Frontal cortex (tissue), 4 donors: ENCODE results near the gene STARD13. TPM values are rescaled to one million over a fixed set of nuclear protein-coding genes. Genes with fewer than 3 reads are reported as not detected.
"Not testable (repeated sequence)": the region's sequence is repeated elsewhere in the genome, so short reads cannot be mapped to it uniquely, and the experiment has no call there.

Source experiments
- DNase-seq, 2 donors: peaks; one replicate each; pipeline ENCODE4 v3.0.0; 2012; ENCODE audit warnings: low spot score in 2 of 2
- FAIRE-seq: peaks from 2 replicates; lab custom pipeline; 2012; peaks lifted over from hg19 to GRCh38; lab: Jason Lieb, UNC
- total RNA-seq: library from RNA; depleted of rRNA; stranded (reverse); fragments of >200 nt; gene quantifications from one replicate; pipeline ENCODE4 v1.2.3, GENCODE V29; 2014
- donor health status: control.
- donor health status: control.
- donor health status: control.

Gene STARD13
- total RNA-seq, 1 donor from 2014 or later: 6.5 TPM

DNA sequence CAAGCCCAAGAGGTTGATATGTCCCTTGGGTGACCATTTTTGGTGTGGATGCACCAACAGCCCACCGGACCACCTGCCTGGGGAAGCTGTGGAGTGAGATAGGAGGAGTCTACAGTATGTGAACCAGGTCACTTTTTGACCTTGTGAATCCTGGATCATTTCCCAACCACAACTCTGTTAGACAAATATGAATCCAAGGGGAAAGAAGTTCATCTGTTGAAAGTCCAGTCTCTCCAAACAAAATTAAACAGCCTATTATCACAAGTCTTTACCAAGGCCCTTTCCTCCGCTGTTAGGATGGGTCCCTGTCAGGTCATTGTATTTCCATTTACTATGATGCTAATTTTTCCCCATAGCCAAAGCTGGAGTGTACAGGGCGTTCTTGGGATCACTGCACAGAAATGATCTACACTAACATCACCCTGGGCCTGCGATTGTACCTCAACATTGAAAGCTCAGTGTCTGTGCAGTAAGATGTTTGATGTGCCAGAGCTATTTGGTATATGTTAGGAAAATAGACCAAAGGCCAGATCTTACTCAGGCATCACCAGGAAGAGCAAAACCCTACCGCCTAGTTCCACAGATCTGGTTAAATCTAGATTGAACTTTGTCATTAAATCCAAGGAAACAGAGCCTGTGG lies 117.1 kb downstream of the STARD13 start:
- no peak for FAIRE-seq

DNA sequence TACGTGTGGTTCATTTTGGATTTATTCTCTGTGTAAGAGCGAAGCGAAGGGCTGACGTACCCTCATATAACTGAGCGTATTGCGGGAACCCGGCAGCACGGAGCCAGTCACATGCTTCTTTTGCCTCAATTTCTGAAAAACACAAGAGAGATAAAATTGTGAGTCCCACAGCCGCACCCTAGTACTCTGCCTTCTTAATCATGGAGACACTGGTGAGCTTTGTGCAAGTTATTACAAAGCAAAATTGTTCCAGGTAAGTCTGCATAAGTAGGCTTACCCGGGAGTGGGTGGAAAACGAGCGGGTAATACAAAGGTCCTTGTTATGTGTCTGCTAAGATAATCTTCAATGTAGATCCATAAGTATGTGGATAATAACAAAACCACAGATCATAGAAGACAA lies 118.1 kb downstream of the STARD13 start:
- DNase-seq: no peak
- FAIRE-seq: no peak

More for the DNA sequence above, 117.1 kb downstream of the STARD13 start:
- no peak for DNase-seq

DNA sequence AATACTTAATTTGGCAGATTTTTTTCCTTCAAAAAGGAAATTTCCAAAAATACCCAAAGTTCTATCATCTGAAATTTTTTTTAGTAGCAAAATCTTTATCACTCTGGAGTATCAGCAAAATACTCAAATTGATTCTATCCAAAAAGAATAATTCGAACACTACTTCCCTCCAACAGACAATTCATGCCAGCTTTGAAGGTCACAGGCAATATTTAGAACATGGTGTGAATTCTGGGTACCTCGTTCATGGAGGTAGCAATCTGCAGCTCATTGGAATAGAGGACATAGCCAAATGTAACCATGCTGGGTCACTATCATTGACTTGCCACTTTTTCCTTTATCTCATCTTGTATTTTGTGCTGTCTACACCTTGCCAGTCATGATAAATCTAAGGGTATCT lies 119.8 kb downstream of the STARD13 start:
- FAIRE-seq: no peak
- no peak for DNase-seq

DNA sequence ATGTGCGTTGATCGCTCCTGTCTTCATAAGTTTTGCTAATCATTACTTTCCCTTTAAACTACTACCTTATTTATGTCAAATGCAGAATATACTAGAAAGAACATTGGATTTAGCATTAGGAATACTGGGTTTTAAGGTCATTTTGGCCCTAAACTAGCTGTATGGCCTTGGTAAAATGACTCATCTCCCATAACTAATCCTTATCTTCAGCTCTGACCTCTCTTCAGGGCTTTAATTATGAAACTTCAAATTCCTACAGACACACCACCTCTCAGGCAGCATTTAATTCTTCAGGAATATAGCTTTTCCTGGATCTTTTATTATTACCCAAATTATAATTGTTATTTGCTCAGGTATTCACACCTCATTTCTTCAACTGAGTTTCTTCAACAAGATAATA lies 121.2 kb downstream of the STARD13 start:
- FAIRE-seq: no peak
- DNase-seq: no peak

DNA sequence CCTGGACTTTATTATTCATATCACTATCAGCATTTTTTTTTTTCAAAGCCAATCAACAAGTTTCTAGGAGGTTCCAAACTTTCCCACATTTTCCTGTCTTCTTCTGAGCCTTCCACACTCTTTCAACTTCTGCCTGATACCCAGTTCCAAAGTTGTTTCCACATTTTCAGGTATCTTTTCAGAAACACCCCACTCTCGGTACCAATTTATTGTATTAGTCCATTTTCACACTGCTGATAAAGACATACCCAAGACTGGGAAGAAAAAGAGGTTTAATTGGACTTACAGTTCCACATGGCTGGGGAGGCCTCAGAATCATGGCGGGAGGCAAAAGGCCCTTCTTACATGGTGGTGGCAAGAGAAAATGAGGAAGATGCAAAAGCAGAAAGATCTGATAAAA lies 122.8 kb downstream of the STARD13 start:
- not testable (repeated sequence) for FAIRE-seq, DNase-seq

DNA sequence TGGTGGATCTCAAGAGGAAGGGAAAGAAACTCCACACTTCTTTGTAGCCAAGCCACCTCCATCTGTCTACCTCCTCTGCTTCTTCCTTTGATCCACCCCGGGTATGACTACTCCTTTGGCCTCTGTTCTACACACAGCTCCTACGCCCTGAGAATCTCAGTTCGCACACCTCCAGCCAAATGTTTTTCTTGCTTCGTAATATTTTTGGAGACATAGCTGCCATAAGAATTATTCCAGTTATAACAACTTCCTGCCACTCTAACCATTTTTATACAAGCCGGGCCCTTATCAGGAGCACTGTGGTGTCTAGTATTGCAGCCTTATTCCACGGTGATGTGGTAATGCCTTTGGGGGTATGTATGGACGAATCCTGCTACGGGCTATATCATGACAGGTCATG lies 126.7 kb downstream of the STARD13 start:
- FAIRE-seq: no peak

DNA sequence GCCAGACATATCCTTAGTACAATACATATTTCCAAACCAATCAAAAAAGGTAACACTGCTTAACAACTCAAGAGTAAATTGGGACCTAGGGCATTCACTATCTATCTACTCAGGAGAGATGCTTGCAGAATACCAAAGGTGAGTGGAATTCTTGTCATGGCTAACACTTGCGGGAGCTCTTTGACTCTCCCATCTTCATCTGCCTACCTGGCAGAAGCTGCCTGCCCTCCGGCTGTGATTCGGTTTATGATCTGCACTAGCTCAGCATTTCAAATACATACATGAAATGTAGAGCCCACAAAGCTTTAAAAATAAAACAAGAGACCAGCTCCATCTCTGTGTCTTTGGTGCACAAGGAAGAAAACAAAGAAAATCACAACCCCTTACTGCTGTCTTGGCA lies 127.3 kb downstream of the STARD13 start:
- FAIRE-seq (no peak), DNase-seq (no peak)

More for the DNA sequence above, 126.7 kb downstream of the STARD13 start:
- no peak for DNase-seq

DNA sequence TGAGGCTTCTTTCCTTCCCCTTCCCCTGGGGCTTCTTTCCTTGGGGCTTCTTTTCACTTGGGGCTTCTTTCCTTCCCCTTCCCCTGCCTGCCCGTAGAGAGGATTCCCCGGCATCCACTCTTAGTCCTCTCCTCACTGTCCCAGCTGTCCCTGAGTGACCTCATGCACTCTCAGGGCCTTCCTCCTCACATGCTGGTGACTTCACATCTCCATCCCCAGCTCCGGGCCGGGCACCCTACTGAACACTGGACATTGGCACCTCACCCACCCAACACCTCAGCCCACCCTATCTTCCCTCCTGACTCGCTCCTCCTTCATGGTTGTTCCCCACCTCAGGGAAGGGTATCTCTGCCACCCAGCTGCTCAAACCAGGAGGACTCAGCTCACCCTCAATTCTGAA lies 130.6 kb downstream of the STARD13 start:
- FAIRE-seq: no peak
- no peak for DNase-seq

DNA sequence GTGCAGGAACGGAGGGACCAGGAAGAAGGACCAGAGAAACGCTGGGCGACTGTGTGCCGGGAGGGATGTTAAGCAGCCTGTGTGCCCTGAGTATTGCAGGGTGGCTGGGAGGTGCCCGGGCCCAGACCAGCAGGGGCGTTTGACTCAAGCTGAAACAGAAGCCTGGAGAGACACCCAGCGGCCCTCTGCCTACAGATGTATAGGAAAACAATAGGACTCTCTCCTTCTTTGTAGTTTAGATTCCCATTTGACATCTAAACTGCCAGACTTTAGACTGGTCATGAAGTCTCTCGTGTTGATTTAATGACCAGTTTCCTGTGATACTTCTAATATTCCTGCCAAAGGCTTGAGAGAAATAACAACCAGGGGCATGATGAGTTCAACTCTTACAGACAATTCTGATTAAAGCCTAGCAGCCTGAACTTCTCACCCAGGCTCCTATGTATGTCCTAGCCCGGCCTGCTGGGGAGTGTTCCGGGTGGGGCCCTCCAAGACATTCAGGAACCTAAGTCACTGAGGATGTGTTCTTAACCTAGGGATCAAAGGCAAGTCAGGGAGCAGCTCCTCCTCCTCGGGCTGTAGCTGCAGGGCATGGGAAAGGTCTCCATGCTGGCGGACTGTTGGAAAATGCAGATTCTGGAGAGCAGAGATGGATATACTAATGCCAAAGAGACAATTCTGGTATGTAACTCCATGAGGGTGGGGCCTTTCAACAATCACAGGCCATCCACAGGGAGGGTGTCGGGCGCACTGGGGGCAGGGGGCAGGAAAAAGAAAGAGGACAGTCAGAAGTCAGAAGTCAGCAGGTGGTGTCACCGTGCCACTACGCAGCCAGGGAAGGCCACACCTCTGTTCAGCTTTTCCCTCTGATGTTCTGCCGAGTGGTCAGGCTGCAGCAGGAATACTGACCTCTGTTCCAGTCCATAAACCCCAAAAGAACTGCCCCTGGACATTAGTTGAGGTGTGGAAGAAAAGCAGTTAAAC lies 131.8 kb downstream of the STARD13 start:
- FAIRE-seq (no peak), DNase-seq (no peak)

DNA sequence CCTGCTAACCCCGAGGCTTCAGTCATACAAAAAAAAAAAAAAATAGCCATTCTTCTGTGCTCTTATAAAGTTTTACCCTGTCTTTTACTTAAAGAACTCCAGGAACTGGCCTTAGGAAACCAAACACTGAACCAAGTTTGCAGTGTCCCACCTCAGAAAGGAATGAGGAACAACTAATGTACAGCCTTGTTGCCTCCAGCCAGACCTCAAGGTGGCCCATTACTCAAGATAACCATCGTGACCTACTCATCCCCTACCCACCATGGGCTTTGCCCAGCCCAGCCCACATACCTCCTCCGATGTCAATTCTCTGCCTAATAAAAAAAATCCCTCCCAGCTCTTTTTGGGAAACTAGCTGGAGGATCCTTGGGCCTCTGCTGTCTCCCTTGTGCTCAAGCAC lies 133.2 kb downstream of the STARD13 start:
- no peak for FAIRE-seq
- no peak for DNase-seq

DNA sequence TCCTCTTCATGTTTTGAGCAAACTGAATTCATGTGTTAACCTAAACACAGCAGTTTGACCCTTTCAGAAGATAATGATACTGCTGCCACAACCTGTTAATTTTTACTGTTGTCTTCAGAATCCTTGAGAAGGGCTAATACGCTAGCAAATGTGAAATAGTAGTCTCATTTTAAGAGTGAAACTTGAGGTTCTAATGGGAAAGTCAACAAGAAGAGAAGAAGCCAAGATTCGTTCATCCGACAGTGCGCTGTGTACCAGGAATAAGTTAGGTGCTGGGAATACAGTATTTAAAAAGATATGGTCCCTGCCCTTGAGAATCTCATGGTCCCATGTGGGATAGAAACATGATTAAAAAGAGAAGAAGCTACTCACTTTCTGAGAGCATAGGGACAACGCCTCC lies 134.9 kb downstream of the STARD13 start:
- no peak for FAIRE-seq
- no peak for DNase-seq

DNA sequence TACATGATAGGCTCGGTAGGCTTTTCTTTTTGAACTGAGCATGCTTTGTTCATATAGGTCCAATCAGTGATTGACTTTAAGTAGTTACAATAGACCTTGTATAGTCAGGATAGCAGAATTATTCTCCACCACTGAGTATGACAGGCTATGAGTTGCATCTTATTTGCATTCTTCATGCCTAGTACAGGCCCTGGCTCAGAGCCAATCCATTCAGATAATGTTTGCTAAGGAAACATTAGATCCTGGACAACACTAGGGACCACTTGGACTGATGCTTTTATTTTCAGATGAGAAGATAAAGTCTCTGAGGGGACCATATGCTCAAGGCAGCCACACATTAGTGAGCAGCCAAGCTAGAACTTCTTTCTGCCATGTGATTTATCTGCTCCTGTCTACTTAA lies 135.4 kb downstream of the STARD13 start:
- FAIRE-seq: no peak
- no peak for DNase-seq

DNA sequence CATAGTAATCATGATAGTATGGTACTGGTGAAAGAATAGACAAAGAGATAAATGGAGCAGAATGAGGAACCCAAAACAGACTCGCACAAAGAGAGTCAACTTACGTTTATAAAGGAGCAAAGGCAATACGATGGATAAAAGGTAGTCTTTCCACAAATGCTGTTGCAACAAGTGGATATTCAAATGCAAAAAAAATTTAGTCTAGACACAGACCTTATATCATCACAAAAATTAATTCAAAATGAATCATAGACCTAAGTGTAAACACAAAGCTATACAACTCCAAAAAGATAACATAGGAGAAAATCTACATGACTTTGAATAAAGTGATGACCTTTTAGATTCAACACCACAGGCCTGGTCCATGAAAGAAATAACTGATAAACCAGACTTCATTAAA lies 137.7 kb downstream of the STARD13 start:
- FAIRE-seq (no peak), DNase-seq (no peak)

DNA sequence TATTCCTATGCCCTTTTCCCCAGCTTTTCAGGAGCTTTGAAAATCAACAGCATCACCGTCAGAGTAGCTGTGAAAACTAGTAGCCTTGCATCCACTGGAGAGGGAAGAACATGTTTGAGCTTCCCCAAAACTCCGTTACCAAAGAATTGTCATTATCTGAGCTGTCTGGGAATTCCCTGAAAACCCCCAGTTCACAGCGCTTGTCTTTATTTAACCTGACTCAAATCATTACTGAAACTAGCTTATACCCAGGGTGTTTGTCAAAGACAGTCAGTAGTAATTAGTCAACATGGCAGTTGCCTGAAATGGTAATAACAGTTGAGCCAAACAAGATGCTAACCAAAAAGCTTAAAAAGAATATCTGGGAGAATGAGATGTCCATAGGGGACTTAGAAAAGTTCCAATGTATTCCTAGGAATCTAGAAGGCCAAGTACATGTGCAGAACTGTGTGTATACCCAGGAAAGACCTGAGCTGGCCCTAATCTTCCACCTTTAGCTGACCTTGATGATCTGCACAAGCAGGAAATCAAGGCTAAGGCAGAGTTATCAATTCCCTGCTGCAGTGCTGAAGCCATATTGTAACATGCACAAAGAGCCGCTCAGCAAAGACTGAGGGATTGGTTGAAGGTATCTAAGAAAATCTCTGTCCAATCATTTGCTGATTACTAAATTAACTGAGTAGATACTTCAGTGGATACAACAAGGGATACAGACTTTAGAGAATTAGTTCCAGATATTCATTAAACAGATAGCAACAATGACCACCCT lies 138.5 kb downstream of the STARD13 start:
- FAIRE-seq: no peak
- DNase-seq: no peak

DNA sequence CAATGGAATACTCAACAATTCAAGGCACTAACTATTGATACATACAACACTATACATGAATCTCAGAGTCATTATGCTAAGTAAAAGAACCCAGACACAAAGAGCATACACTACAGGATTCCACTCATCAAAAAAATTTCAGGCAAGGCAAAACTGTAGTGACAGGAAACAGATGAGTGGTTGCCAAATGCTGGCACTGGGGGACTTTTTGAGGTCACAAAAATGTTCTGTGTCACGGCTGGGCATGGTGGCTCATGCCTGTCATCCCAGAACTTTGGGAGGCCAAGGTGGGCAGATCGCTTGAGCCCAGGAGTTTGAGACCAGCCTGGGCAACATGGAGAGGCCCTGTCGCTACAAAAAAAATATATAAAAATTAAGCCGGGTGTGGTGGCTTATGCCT lies 139.9 kb downstream of the STARD13 start:
- DNase-seq (no peak), FAIRE-seq (no peak)

DNA sequence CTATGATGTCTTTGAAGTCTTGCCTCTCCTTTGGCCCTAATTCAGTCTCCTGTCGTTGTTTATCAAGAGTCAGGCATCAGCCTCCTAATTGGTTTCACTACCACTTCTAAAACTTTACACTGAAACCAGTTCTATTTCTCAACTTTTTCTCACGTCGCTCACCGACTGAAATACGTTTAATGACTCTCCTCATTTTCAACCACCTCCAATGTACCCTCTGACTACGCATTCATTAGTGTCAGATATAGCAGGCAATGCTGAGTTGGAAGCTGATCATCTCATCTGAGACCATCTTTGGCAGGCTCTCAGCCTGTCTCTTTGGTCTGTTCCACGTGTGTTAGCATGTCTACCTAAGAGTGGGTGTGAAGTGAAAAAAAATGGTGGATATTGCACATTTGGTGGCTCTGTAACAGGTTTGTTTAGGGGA lies 141.2 kb downstream of the STARD13 start:
- DNase-seq (no peak), FAIRE-seq (no peak)

DNA sequence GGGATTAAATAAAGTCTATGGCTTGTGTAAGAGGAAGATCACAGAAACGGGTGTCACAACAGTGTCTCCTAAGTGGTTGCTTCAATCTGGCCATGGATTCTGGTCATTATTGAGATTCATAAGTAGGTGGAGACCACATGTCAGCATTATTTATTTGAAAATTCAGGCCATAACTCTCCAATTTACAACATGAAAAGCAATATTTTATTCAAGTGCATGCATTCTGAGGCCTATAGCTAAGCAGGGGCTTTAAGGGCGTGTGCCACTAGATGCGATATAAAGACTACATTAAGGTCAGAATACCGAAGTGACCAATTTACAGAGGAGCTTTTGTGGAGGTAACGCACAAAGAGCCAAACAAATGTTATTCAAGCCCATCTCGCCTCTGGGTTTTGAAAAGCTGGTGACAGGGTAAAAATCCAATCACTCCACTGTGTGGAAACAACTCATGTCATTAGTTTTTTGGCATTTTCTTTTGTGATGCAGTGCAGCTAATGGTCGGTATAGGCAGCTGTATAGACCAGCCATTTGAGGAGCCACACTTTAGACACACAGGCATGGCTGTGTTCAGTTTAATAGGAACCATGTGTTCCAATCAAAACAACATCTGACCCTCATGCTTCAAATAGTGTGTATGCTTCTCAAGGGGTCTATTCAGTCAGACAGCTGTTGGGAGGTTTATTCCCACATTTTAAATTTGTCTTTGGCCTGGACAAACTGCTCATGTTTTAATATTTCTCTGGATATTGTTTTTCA lies 145.6 kb downstream of the STARD13 start:
- DNase-seq (no peak), FAIRE-seq (no peak)

DNA sequence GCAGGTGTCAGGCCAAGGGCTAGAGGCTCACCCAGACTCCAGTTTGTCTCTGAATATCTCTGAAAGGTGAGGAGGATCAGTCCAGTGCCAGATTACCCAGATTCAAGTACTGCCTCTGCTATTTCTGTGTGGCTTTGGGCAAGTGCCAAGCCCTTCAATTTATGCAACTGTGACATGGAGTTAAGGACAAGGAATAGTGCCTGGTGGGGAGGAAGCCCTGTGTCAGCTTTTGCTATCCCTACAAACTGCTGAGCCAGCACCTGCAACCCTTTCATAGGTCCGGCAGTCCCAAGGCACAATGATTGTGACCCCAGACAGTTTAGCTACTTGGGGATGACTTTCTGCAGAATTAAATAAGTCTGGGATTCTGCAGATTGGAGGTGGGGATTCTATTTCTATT lies 146.4 kb downstream of the STARD13 start:
- FAIRE-seq (no peak), DNase-seq (no peak)

DNA sequence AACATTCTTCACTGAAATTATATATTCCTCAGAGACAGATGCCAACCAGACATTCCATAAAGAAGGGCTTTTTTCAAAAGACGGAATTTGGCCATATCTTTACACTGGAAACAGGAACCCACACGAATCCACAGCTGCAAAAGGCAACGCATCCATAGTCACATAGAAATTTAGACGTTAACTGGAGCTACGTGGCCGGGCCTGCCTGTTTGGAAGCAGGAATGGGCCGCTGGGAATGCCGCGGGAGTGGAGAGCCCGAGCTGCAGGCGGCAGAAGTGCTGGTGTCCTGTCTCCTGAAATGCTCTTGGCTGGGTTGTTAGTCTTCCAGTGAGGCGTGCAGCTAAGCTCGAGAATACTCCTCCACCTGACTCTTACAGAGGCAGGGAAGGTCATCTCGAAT lies 147.1 kb downstream of the STARD13 start:
- DNase-seq: no peak
- no peak for FAIRE-seq

DNA sequence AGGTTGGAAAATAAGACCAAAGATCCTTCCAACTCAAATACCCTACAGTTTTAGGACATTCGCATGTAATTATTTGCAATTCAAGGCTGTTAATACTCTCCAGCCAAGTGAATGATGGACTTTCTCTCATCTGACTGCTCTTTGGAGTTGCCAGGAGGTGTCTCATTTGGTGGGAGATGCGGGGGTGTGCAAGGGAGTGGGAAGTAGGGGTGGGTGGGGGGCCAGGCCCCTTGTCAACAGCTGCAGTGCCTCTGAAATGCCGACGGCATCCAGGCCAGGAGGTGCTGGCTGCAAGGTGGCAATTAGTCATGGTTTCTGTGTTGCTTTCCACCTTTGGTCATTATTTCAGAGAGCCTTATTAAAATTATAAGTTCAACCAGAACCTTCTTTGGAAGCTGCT lies 147.8 kb downstream of the STARD13 start:
- FAIRE-seq (no peak), DNase-seq (no peak)
